A549 (cell line): ENCODE measurements around the gene POC1A. TPM values are rescaled to one million over a fixed set of nuclear protein-coding genes. Genes with fewer than 3 reads are reported as not detected.

Source experiments
- ATAC-seq, 2 experiments: fragments of 200-7000 bp in 1 of 2; fragments of >200 bp in 1 of 2; cut with Nextera tagmentation in 1 of 2; cut with Tn5 transposase in 1 of 2; 3 replicates each; pipeline versions ENCODE4 v1.8.0 to v1.9.1; 2018 to 2020; ENCODE audit warnings: mild to moderate bottlenecking in 1 of 2, moderate library complexity in 1 of 2
- CTCF ChIA-PET: fragments of 300-600 bp; sonication (Branson Sonifier 250); formaldehyde crosslinking; extraction: SDS; loops from one replicate; lab custom pipeline; 2021; ENCODE audit warnings: antibody characterized with exemption, inconsistent platforms; lab: Yijun Ruan, JAX
- POLR2A ChIA-PET: fragments of 350-600 bp; formaldehyde crosslinking; extraction: SDS; loops from one replicate; lab custom pipeline; 2021; ENCODE audit warnings: antibody characterized with exemption, inconsistent platforms; lab: Yijun Ruan, JAX
- DNase-seq, 2 experiments: peaks; one replicate each; pipeline versions ENCODE4 v3.0.0 to v3.0.0-alpha.2; 2011 to 2016; ENCODE audit warnings: low read depth in 1 of 2, low spot score in 1 of 2
- FAIRE-seq: peaks from 2 replicates; lab custom pipeline; 2011; peaks lifted over from hg19 to GRCh38; lab: Jason Lieb, UNC
- H3K27ac ChIP-seq, 2 experiments: fragments of >200 bp; sonication (Bioruptor Twin); formaldehyde crosslinking; 3 replicates each; pipeline ENCODE4 v1.5.1; 2016 to 2017
- H3K4me1 ChIP-seq: fragments of >200 bp; sonication (Bioruptor Twin); formaldehyde crosslinking; 3 replicates; pipeline ENCODE4 v1.6.1; 2016
- H3K4me2 ChIP-seq: fragments of >200 bp; sonication (Bioruptor Twin); formaldehyde crosslinking; 3 replicates; pipeline ENCODE4 v1.6.1; 2016
- H3K4me3 ChIP-seq: fragments of >200 bp; sonication (Bioruptor Twin); formaldehyde crosslinking; 3 replicates; pipeline ENCODE4 v1.5.1; 2016
- H3K9me3 ChIP-seq: fragments of >200 bp; sonication (Bioruptor Twin); formaldehyde crosslinking; 3 replicates; pipeline ENCODE4 v1.6.1; 2016
- CBX2 ChIP-seq: fragments of 200-600 bp; sonication (generic); IDR thresholded peaks from 2 replicates; pipeline ENCODE4 v1.6.1; 2016; ENCODE audit warnings: low read depth, mild to moderate bottlenecking, borderline replicate concordance
- CBX8 ChIP-seq: fragments of 200-600 bp; sonication (generic); IDR thresholded peaks from 2 replicates; pipeline ENCODE4 v1.6.1; 2016
- ESRRA ChIP-seq: fragments of 150-350 bp; IDR thresholded peaks from 2 replicates; pipeline ENCODE4 v1.6.1; 2014; ENCODE audit warnings: mild to moderate bottlenecking, low read length, borderline replicate concordance
- FOSL2 ChIP-seq, 2 experiments: fragments of 450-650 bp in 1 of 2; fragments of >200 bp in 1 of 2; sonication (Bioruptor Twin) in 1 of 2; formaldehyde crosslinking; IDR thresholded peaks; 2 replicates each; pipeline versions ENCODE4 v1.5.0 to v1.6.1; 2016 to 2020; ENCODE audit warnings: mild to moderate bottlenecking in 1 of 2, moderate library complexity in 1 of 2
- HDAC2 ChIP-seq: fragments of 200-600 bp; sonication (generic); IDR thresholded peaks from 2 replicates; pipeline ENCODE4 v1.6.1; 2016
- KDM5A ChIP-seq: fragments of 200-600 bp; sonication (generic); IDR thresholded peaks from 2 replicates; pipeline ENCODE4 v1.6.1; 2016; ENCODE audit warnings: antibody characterized with exemption, mild to moderate bottlenecking
- NPAS2 ChIP-seq: fragments of 250-450 bp; sonication (Bioruptor Pico); IDR thresholded peaks from 2 replicates; pipeline ENCODE4 v1.8.0; 2022; ENCODE audit warnings: mild to moderate bottlenecking, moderate library complexity, borderline replicate concordance
- PHF8 ChIP-seq: fragments of 200-600 bp; sonication (generic); IDR thresholded peaks from 2 replicates; pipeline ENCODE4 v1.6.1; 2016; ENCODE audit warnings: low read depth, mild to moderate bottlenecking, antibody characterized with exemption, moderate library complexity, borderline replicate concordance
- RNF2 ChIP-seq: fragments of 200-600 bp; sonication (generic); IDR thresholded peaks from 2 replicates; pipeline ENCODE4 v1.6.1; 2016; ENCODE audit warnings: low read depth, mild to moderate bottlenecking, antibody characterized with exemption, moderate library complexity, borderline replicate concordance
- ZNF302 ChIP-seq: fragments of 250-450 bp; sonication (Bioruptor Pico); IDR thresholded peaks from 2 replicates; pipeline ENCODE4 v1.9.0; 2021; ENCODE audit warnings: inconsistent platforms, mild to moderate bottlenecking, moderate library complexity
- ZSCAN20 ChIP-seq: fragments of 250-450 bp; sonication (Bioruptor Pico); IDR thresholded peaks from 2 replicates; pipeline ENCODE4 v1.8.0; 2022; ENCODE audit warnings: mild to moderate bottlenecking, moderate library complexity
- WGBS: methylation state at CpG from one replicate; pipeline ENCODE4 v1.1.6; 2017; ENCODE audit errors: missing lambda C conversion rate; 5-methylcytosine and 5-hydroxymethylcytosine counted together
- polyA plus RNA-seq, 4 experiments: library from polyadenylated mRNA; depleted of rRNA in 3 of 4; stranded (reverse); fragments of >200 nt; fragmentation: RNase III in 1 of 4; extraction: RNeasy Plus Mini Kit Qiagen cat#74134 plus additional on column Dnase treatment in 1 of 4; gene quantifications; 2 replicates in 3 of 4; 3 replicates in 1 of 4; pipeline ENCODE4 v1.2.3, GENCODE V29; 2011 to 2017
- TF ChIP-seq, protein P1 (sequence below): IDR thresholded peaks from 2 replicates; pipeline ENCODE4 v1.6.1; 2012
- TF ChIP-seq, protein P2 (sequence below): fragments of 250-450 bp; sonication (Bioruptor Pico); IDR thresholded peaks from 2 replicates; pipeline ENCODE4 v1.5.0; 2021; ENCODE audit warnings: mild to moderate bottlenecking, moderate library complexity, borderline replicate concordance
- TF ChIP-seq, protein P3 (sequence below): IDR thresholded peaks from 2 replicates; pipeline ENCODE4 v1.6.1; 2012
- TF ChIP-seq, protein P4 (sequence below): fragments of >200 bp; sonication (Bioruptor Twin); formaldehyde crosslinking; IDR thresholded peaks from 2 replicates; pipeline ENCODE4 v1.6.1; 2016
- TF ChIP-seq, protein P5 (sequence below): fragments of 150-350 bp; IDR thresholded peaks from 2 replicates; pipeline ENCODE4 v1.6.1; 2014; ENCODE audit warnings: low read depth, mild to moderate bottlenecking, low read length

The POC1A gene
- polyA plus RNA-seq, 2 of the 4 experiments (the other 2 are of a cell fraction): 9.4 to 14.1 TPM

DNA sequence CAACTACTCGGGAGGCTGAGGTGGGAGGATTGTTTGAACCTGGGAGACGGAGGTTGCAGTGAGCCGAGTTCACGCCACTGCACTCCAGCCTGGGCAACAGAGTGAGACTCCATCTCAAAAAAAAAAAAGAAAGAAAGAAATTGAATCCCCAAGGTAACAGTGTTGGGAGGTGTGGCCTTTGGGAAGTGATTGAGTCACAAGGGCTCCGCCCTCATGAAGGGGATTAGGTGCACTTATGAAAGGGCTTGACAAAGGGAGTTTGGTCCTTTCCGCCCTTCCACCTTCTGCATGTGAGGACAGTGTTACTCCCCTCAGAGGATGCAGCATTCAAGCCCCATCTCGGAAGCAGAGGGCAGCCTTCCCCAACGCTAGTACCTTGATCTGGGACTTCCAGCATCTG is 21.3 kb downstream of the POC1A start:
- no peak overlapping the region for H3K27ac ChIP-seq
- CTCF ChIA-PET: interaction anchor here (4.2 to 4.7 kb wide), 2 partner anchors 10 to 11 kb away, joined by 23 to 25 read pairs; no protein-coding TSS in a partner anchor
- no peak overlapping the region for H3K4me3 ChIP-seq
- ATAC-seq (no peak), DNase-seq (no peak), FAIRE-seq (no peak)
- no peak overlapping the region for H3K4me2 ChIP-seq
- peaks cover 7% of the 10 kb centered on the region for H3K4me1 ChIP-seq
- 88% methylated on average over 8 of the region's 8 CpGs for WGBS
- POLR2A ChIA-PET: no interaction called here
- no peak for TF ChIP-seq NPAS2 (CRISPR knock-in tag)
- TF ChIP-seq, protein P1, sequence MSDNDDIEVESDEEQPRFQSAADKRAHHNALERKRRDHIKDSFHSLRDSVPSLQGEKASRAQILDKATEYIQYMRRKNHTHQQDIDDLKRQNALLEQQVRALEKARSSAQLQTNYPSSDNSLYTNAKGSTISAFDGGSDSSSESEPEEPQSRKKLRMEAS: no peak
- TF ChIP-seq, protein P2, sequence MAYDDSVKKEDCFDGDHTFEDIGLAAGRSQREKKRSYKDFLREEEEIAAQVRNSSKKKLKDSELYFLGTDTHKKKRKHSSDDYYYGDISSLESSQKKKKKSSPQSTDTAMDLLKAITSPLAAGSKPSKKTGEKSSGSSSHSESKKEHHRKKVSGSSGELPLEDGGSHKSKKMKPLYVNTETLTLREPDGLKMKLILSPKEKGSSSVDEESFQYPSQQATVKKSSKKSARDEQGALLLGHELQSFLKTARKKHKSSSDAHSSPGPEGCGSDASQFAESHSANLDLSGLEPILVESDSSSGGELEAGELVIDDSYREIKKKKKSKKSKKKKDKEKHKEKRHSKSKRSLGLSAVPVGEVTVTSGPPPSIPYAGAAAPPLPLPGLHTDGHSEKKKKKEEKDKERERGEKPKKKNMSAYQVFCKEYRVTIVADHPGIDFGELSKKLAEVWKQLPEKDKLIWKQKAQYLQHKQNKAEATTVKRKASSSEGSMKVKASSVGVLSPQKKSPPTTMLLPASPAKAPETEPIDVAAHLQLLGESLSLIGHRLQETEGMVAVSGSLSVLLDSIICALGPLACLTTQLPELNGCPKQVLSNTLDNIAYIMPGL (CRISPR knock-in tag): no peak
- TF ChIP-seq ESRRA: no peak
- H3K9me3 ChIP-seq: no peaks in the 10 kb centered on the region

DNA sequence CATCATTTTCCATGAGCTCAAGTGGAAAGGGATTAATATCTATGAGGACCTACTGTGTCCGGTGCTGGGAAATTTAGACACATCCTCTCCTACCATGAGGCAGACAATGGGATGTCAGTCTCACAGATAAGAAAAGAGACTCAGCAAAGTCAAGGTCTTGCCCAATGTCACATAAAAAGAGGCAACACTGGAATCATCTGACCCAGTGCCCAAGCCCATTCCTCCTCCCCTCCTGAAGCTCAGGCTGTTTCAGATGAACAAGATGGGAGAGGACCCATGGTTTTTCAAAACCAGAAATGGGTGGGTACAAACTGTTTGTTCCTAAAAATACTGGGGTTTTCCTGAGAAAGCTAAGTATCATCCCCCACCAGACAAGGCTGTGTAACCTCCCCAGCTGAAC is 22.2 kb downstream of the POC1A start:
- no peaks in the 10 kb centered on the region for H3K9me3 ChIP-seq
- H3K27ac ChIP-seq: no peak overlapping the region
- TF ChIP-seq RNF2: no peak
- TF ChIP-seq ZSCAN20 (CRISPR knock-in tag): no peak
- no peak for TF ChIP-seq ZNF302 (CRISPR knock-in tag)
- TF ChIP-seq FOSL2 (IDR thresholded peaks at IDR 0.05): no peak
- TF ChIP-seq FOSL2 (CRISPR knock-in tag; IDR thresholded peaks at IDR 0.05): no peak
- no peak for TF ChIP-seq CBX2
- no peak for TF ChIP-seq PHF8
- TF ChIP-seq, protein P3, sequence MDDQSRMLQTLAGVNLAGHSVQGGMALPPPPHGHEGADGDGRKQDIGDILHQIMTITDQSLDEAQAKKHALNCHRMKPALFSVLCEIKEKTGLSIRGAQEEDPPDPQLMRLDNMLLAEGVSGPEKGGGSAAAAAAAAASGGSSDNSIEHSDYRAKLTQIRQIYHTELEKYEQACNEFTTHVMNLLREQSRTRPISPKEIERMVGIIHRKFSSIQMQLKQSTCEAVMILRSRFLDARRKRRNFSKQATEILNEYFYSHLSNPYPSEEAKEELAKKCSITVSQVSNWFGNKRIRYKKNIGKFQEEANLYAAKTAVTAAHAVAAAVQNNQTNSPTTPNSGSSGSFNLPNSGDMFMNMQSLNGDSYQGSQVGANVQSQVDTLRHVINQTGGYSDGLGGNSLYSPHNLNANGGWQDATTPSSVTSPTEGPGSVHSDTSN: no peak
- no peak for TF ChIP-seq NPAS2 (CRISPR knock-in tag)
- no peak for TF ChIP-seq HDAC2
- no peak for TF ChIP-seq KDM5A
- TF ChIP-seq, protein P4, sequence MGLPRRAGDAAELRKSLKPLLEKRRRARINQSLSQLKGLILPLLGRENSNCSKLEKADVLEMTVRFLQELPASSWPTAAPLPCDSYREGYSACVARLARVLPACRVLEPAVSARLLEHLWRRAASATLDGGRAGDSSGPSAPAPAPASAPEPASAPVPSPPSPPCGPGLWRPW: no peak
- TF ChIP-seq, protein P2 (CRISPR knock-in tag): no peak
- TF ChIP-seq CBX8: no peak
- TF ChIP-seq, protein P5, sequence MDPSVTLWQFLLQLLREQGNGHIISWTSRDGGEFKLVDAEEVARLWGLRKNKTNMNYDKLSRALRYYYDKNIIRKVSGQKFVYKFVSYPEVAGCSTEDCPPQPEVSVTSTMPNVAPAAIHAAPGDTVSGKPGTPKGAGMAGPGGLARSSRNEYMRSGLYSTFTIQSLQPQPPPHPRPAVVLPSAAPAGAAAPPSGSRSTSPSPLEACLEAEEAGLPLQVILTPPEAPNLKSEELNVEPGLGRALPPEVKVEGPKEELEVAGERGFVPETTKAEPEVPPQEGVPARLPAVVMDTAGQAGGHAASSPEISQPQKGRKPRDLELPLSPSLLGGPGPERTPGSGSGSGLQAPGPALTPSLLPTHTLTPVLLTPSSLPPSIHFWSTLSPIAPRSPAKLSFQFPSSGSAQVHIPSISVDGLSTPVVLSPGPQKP: no peak
- H3K4me1 ChIP-seq: peaks cover 10% of the 10 kb centered on the region
- CTCF ChIA-PET: interaction anchor here (0.9 to 1.9 kb wide), 4 partner anchors 9 to 131 kb away, joined by 3 to 11 read pairs (median 4); no protein-coding TSS in a partner anchor
- no peak overlapping the region for H3K4me3 ChIP-seq
- ATAC-seq (no peak), FAIRE-seq (no peak), DNase-seq (no peak)
- 86% methylated on average over 1 of the region's 1 CpG for WGBS
- POLR2A ChIA-PET: no interaction called here
- no peak overlapping the region for H3K4me2 ChIP-seq
